ENCODE results near the gene APOBEC3F. TPM values are rescaled to one million over a fixed set of nuclear protein-coding genes. Genes with fewer than 3 reads are reported as not detected.

The APOBEC3F gene
- total RNA-seq, 1 experiment from 2014 or later = 4.7 TPM

Other genes starting within 250 kb of the APOBEC3F start
- 17.9 and 30.9 TPM in 2 replicates for gene DNAL4, start 246.7 kb upstream of the APOBEC3F start, total RNA-seq (2014; rRNA removed; shearing (Covaris generic))
- gene NPTXR, start 196.8 kb upstream of the APOBEC3F start, total RNA-seq (2014; rRNA removed; shearing (Covaris generic)) = 5.6 and 8.8 TPM in 2 replicates
- gene CBX6, start 168.6 kb upstream of the APOBEC3F start, total RNA-seq (2014; rRNA removed; shearing (Covaris generic)) = 16.4 and 25.6 TPM in 2 replicates
- gene APOBEC3A, start 83.3 kb upstream of the APOBEC3F start, total RNA-seq (2014; rRNA removed; shearing (Covaris generic)) = not detected in 2 replicates
- gene APOBEC3B, start 58.5 kb upstream of the APOBEC3F start, total RNA-seq (2014; rRNA removed; shearing (Covaris generic)) = 6.4 and 8.9 TPM in 2 replicates
- 1.7 and 2.9 TPM in 2 replicates for gene APOBEC3C, start 26.6 kb upstream of the APOBEC3F start, total RNA-seq (2014; rRNA removed; shearing (Covaris generic))
- gene APOBEC3D, start 19.7 kb upstream of the APOBEC3F start, total RNA-seq (2014; rRNA removed; shearing (Covaris generic)) = 0.54 TPM in 1 of 2 replicates, not detected in the other
- gene APOBEC3G, start 36.4 kb downstream of the APOBEC3F start, total RNA-seq (2014; rRNA removed; shearing (Covaris generic)) = 2.9 and 5.6 TPM in 2 replicates
- gene APOBEC3H, start 56.4 kb downstream of the APOBEC3F start, total RNA-seq (2014; rRNA removed; shearing (Covaris generic)) = 2.1 and 5.2 TPM in 2 replicates
- gene CBX7, start 111.8 kb downstream of the APOBEC3F start, total RNA-seq (2014; rRNA removed; shearing (Covaris generic)) = 7.9 and 9.6 TPM in 2 replicates
- gene PDGFB, start 204.1 kb downstream of the APOBEC3F start, total RNA-seq (2014; rRNA removed; shearing (Covaris generic)) = 5.0 and 17.1 TPM in 2 replicates

Measured in G401 (cell line).